Right lobe of liver (tissue), 6 donors: ENCODE results near the gene C19orf47. TPM values are rescaled to one million over a fixed set of nuclear protein-coding genes. Genes with fewer than 3 reads are reported as not detected.

Source experiments
- ATAC-seq, 4 donors: fragments of 200-7000 bp; cut with Tn5 transposase; one replicate each; pipeline ENCODE4 v1.9.1; 2020; ENCODE audit warnings: mild to moderate bottlenecking in 4 of 4, moderate library complexity in 4 of 4
- DNase-seq, 3 donors: peaks; one replicate each; pipeline ENCODE4 v3.0.0-alpha.2; 2020
- H3K27ac ChIP-seq, 3 donors: fragments of 200-600 bp; one replicate each; pipeline ENCODE4 v1.8.0; 2022
- H3K27me3 ChIP-seq, 2 donors: fragments of 200-600 bp; one replicate each; pipeline ENCODE4 v1.8.0; 2022
- H3K36me3 ChIP-seq, 4 donors: fragments of 200-600 bp; sonication (generic) in 1 of 4; one replicate each; pipeline versions ENCODE4 v1.5.1 to v1.8.0; 2017 to 2022; ENCODE audit warnings: control low read depth in 1 of 4
- H3K4me1 ChIP-seq, 4 donors: fragments of 200-600 bp; sonication (generic) in 1 of 4; one replicate each; pipeline versions ENCODE4 v1.5.1 to v1.8.0; 2017 to 2022; ENCODE audit warnings: control low read depth in 1 of 4
- H3K4me3 ChIP-seq, 3 donors: fragments of 200-600 bp; one replicate each; pipeline ENCODE4 v1.8.0; 2022
- H3K9me3 ChIP-seq, 4 donors: fragments of 200-600 bp; sonication (generic) in 1 of 4; one replicate each; pipeline versions ENCODE4 v1.5.1 to v1.8.0; 2017 to 2022; ENCODE audit warnings: control low read depth in 1 of 4
- CTCF ChIP-seq, 4 donors: fragments of 200-600 bp in 3 of 4; fragments of 450-650 bp in 1 of 4; IDR thresholded peaks; one replicate each; pipeline versions ENCODE4 v1.5.1 to v1.8.0; 2016 to 2022; ENCODE audit warnings: antibody characterized with exemption in 4 of 4, mild to moderate bottlenecking in 2 of 4
- POLR2A ChIP-seq: fragments of 450-650 bp; IDR thresholded peaks from one replicate; pipeline ENCODE4 v1.6.1; 2017; ENCODE audit warnings: antibody characterized with exemption, mild to moderate bottlenecking
- WGBS: methylation state at CpG from one replicate; pipeline ENCODE4 v1.1.6; 2018; ENCODE audit warnings: low coverage, low lambda C conversion rate; ENCODE audit not compliant: insufficient coverage; ENCODE audit errors: missing lambda C conversion rate; 5-methylcytosine and 5-hydroxymethylcytosine counted together
- intact Hi-C, 2 donors: fragments of 100-400 bp; cut with DNase I; formaldehyde crosslinking; loops; one replicate each; pipeline versions ENCODE4 v1.11.2 to v1.14.1; 2022
- total RNA-seq, 6 experiments: library from RNA; depleted of rRNA in 2 of 6; stranded (reverse); fragments of >200 nt in 2 of 6; fragmentation: NEBNext Ultra II Directional in 3 of 6; extraction: Animal tissue kit (Norgen Biotek cat#: 25700) in 3 of 6; gene quantifications; one replicate each; pipeline versions ENCODE4 v1.1.0 to v1.2.4, GENCODE V29; 2016 to 2023
- donor health status: DM: no; HTN: yes; CAD: no.
- donor health status: DM: no; HTN: no; CAD: no.
- donor health status: DM: no; HTN: no; CAD: no.
- donor health status: DM: no; HTN: yes; CAD: no.
- donor health status: DM: no; HTN: yes; CAD: no.

Gene C19orf47
- total RNA-seq, 6 experiments from 2014 or later = 4.8 to 8.1 (median 5.5) TPM

DNA sequence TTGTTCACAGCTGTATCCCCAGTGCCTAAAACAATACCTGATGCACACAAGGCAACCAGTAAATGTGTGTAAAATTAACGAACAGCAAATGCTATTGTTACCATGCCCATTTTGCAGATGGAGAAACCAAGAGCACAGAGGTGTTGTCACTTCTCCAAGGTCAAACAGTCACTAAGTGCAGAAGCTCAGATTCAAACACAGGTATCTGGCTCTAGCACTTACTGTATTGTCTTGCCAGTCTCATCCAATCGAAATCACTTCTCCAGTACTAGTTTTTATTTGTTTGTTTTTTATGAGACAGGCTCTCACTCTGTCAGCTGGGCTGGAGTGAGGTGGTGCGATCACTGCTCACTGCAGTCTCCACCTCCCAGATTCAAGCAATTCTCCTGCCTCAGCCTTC lies 14.0 kb upstream of the C19orf47 start:
- Histone ChIP-seq H3K9me3 (no peaks in the 10 kb centered on the region), H3K4me1 (peaks cover 0 to 6% (median 0%) of the 10 kb centered on the region in 4 donors), H3K27me3 (no peaks in the 10 kb centered on the region), H3K4me3 (no peak overlapping the region), H3K36me3 (peaks cover 0 to 5% (median 0%) of the 10 kb centered on the region in 4 donors), H3K27ac (no peak overlapping the region)
- DNase-seq = no peak
- no peak for TF ChIP-seq CTCF (IDR thresholded peaks at IDR 0.05)
- no peak for TF ChIP-seq POLR2A
- intact Hi-C loops = no loop called here
- 89% methylated on average over 3 of the region's 3 CpGs for WGBS
- no peak for ATAC-seq

- Histone ChIP-seq H3K36me3 (no peaks in the 10 kb centered on the region), H3K27ac (no peak overlapping the region), H3K4me1 (peaks cover 0 to 6% (median 0%) of the 10 kb centered on the region in 4 donors), H3K9me3 (no peaks in the 10 kb centered on the region), H3K27me3 (no peaks in the 10 kb centered on the region), H3K4me3 (no peak overlapping the region)
- intact Hi-C loops = no loop called here
- TF ChIP-seq POLR2A (no peak), CTCF (IDR thresholded peaks at IDR 0.05) (no peak)
- ATAC-seq = peak in 2 of 4 donors; percentile 19 to 35
- 68% methylated on average over 5 of the region's 12 CpGs for WGBS
- no peak for DNase-seq
Measured at GRCh38 chr19:40360708-40361241, 12.6 kb upstream of the C19orf47 start.

GRCh38 chr19:40360020-40360707 lies 12.0 kb upstream of the C19orf47 start:
- DNase-seq (no peak), ATAC-seq (no peak)
- Histone ChIP-seq H3K4me1 (peaks cover 0 to 6% (median 0%) of the 10 kb centered on the region in 4 donors), H3K4me3 (no peak overlapping the region), H3K27me3 (no peaks in the 10 kb centered on the region), H3K36me3 (no peaks in the 10 kb centered on the region), H3K9me3 (no peaks in the 10 kb centered on the region), H3K27ac (no peak overlapping the region)
- TF ChIP-seq POLR2A (no peak), CTCF (IDR thresholded peaks at IDR 0.05) (no peak)
- 89% methylated on average over 13 of the region's 13 CpGs for WGBS
- intact Hi-C loops = no loop called here

- intact Hi-C loops = no loop called here
- Histone ChIP-seq H3K27ac (no peak overlapping the region), H3K27me3 (no peaks in the 10 kb centered on the region), H3K4me3 (no peak overlapping the region), H3K9me3 (no peaks in the 10 kb centered on the region), H3K4me1 (peaks cover 0 to 6% (median 0%) of the 10 kb centered on the region in 4 donors), H3K36me3 (no peaks in the 10 kb centered on the region)
- 76% methylated on average over 4 of the region's 5 CpGs for WGBS
- ATAC-seq (peak; percentile 37 to 64 (median 56)), DNase-seq (peak in 1 of 3 donors; percentile 52)
- no peak for TF ChIP-seq CTCF (IDR thresholded peaks at IDR 0.05)
- TF ChIP-seq POLR2A = no peak
Measured at GRCh38 chr19:40358773-40359172, 10.6 kb upstream of the C19orf47 start.
